Erythroblast (primary cell): ENCODE data around the gene FYTTD1.

Experiments used
- GATA1 ChIP-seq: IDR thresholded peaks from 2 replicates; pipeline ENCODE4 v1.6.1; 2011; ENCODE audit warnings: low read depth, mild to moderate bottlenecking, control low read depth, low read length, moderate library complexity
- POLR2A ChIP-seq: IDR thresholded peaks from 2 replicates; pipeline ENCODE4 v1.6.1; 2011; ENCODE audit warnings: mild to moderate bottlenecking, low read length

- TF ChIP-seq POLR2A (no peak), GATA1 (no peak)
Measured at GRCh38 chr3:197737319-197737649, 12.4 kb upstream of the FYTTD1 start.
